K562 (cell line): ENCODE measurements around the gene IGF2BP1. TPM values are rescaled to one million over a fixed set of nuclear protein-coding genes. Genes with fewer than 3 reads are reported as not detected.

Source experiments
- BRD9 ChIP-seq: fragments of 450-650 bp; IDR thresholded peaks from 2 replicates; pipeline ENCODE4 v1.6.1; 2018; ENCODE audit warnings: low read depth; ENCODE audit not compliant: partially characterized antibody
- C11orf30 ChIP-seq: fragments of 450-650 bp; IDR thresholded peaks from 2 replicates; pipeline ENCODE4 v1.6.1; 2016; ENCODE audit warnings: low read depth, mild to moderate bottlenecking
- DIDO1 ChIP-seq: fragments of 450-650 bp; IDR thresholded peaks from 2 replicates; pipeline ENCODE4 v1.6.1; 2016; ENCODE audit warnings: low read depth, missing biosample characterization, missing genetic modification characterization
- FIP1L1 ChIP-seq: fragments of 200-400 bp; formaldehyde crosslinking; IDR thresholded peaks from 2 replicates; pipeline ENCODE4 v1.6.1; 2018; ENCODE audit warnings: mild to moderate bottlenecking, low read depth, low read length; ENCODE audit not compliant: poor library complexity, severe bottlenecking
- GABPB2 ChIP-seq: fragments of 250-450 bp; sonication (Bioruptor Pico); conservative IDR thresholded peaks from 2 replicates; pipeline ENCODE4 v1.5.1; 2021; ENCODE audit warnings: mild to moderate bottlenecking
- HEY1 ChIP-seq: fragments of 250-450 bp; sonication (Bioruptor Pico); IDR thresholded peaks from 2 replicates; pipeline ENCODE4 v1.5.0; 2020; ENCODE audit warnings: mild to moderate bottlenecking, moderate library complexity, borderline replicate concordance
- ID3 ChIP-seq, 2 experiments: fragments of 250-450 bp in 1 of 2; fragments of 450-650 bp in 1 of 2; sonication (Bioruptor Pico) in 1 of 2; IDR thresholded peaks; 2 replicates each; pipeline versions ENCODE4 v1.6.1 to v1.8.0; 2016 to 2021; ENCODE audit warnings: mild to moderate bottlenecking in 2 of 2, moderate library complexity in 2 of 2, missing compliant biosample characterization in 1 of 2, missing genetic modification characterization in 1 of 2
- KDM5B ChIP-seq: fragments of 200-600 bp; sonication (generic); IDR thresholded peaks from 2 replicates; pipeline ENCODE4 v1.6.1; 2012; ENCODE audit warnings: low read depth, mild to moderate bottlenecking, moderate library complexity, low read length, control low read depth, inconsistent platforms; ENCODE audit not compliant: insufficient replicate concordance
- MXD1 ChIP-seq: fragments of 250-450 bp; sonication (Bioruptor Pico); IDR thresholded peaks from 2 replicates; pipeline ENCODE4 v1.8.0; 2021; ENCODE audit warnings: borderline replicate concordance, mild to moderate bottlenecking, moderate library complexity; ENCODE audit not compliant: poor library complexity, severe bottlenecking
- MYBL2 ChIP-seq, 2 experiments: fragments of 450-650 bp in 1 of 2; sonication (generic) in 1 of 2; formaldehyde crosslinking in 1 of 2; IDR thresholded peaks; 2 replicates each; pipeline versions ENCODE4 v1.6.1 to v1.8.1; 2017 to 2022; ENCODE audit warnings: borderline replicate concordance in 1 of 2, inconsistent platforms in 1 of 2, low read depth in 1 of 2, mild to moderate bottlenecking in 1 of 2, missing genetic modification reagents in 1 of 2, moderate library complexity in 1 of 2
- PATZ1 ChIP-seq: fragments of 250-450 bp; sonication (Bioruptor Pico); IDR thresholded peaks from 2 replicates; pipeline ENCODE4 v1.5.0; 2020; ENCODE audit warnings: mild to moderate bottlenecking, borderline replicate concordance
- POLR3A ChIP-seq: IDR thresholded peaks from 2 replicates; pipeline ENCODE4 v1.6.1; 2011; ENCODE audit warnings: borderline replicate concordance, mild to moderate bottlenecking, moderate library complexity; ENCODE audit not compliant: insufficient read length, insufficient read depth; ENCODE audit errors: extremely low read depth
- PRPF4 ChIP-seq: fragments of 200-400 bp; formaldehyde crosslinking; IDR thresholded peaks from one replicate; pipeline ENCODE4 v1.6.1; 2017; ENCODE audit warnings: low read length, low read depth, mild to moderate bottlenecking; ENCODE audit not compliant: insufficient read depth, poor library complexity, severe bottlenecking
- PTTG1 ChIP-seq: fragments of 450-650 bp; IDR thresholded peaks from 2 replicates; pipeline ENCODE4 v1.6.1; 2016; ENCODE audit warnings: low read depth, mild to moderate bottlenecking, missing genetic modification characterization, missing compliant biosample characterization
- RCOR1 ChIP-seq, 2 experiments: IDR thresholded peaks; 2 replicates each; pipeline ENCODE4 v1.6.1; 2012; ENCODE audit warnings: low read depth in 2 of 2, low read length in 2 of 2, borderline replicate concordance in 1 of 2, improper control_type of control experiment in 1 of 2
- ZBTB26 ChIP-seq: fragments of 450-650 bp; formaldehyde crosslinking; IDR thresholded peaks from 2 replicates; pipeline ENCODE4 v1.4.0; 2022; ENCODE audit warnings: missing genetic modification characterization
- ZC3H11A ChIP-seq: IDR thresholded peaks from 2 replicates; pipeline ENCODE4 v1.6.1; 2012; ENCODE audit warnings: low read depth, low read length, improper control_type of control experiment
- ZNF23 ChIP-seq: fragments of 250-450 bp; sonication (Bioruptor Pico); IDR thresholded peaks from 2 replicates; pipeline ENCODE4 v1.4.0; 2020; ENCODE audit warnings: mild to moderate bottlenecking
- ZNF274 ChIP-seq: IDR thresholded peaks from 2 replicates; pipeline ENCODE4 v1.6.1; 2011; ENCODE audit warnings: low read depth, mild to moderate bottlenecking, low read length, moderate library complexity, borderline replicate concordance
- ZNF282 ChIP-seq: sonication (generic); formaldehyde crosslinking; IDR thresholded peaks from 2 replicates; pipeline ENCODE4 v1.8.1; 2023; ENCODE audit warnings: missing genetic modification reagents
- ZNF644 ChIP-seq: fragments of 200-800 bp; sonication (Bioruptor generic); IDR thresholded peaks from 2 replicates; pipeline ENCODE4 v1.6.1; 2016; ENCODE audit warnings: low read depth, missing genetic modification characterization, missing compliant biosample characterization
- ZSCAN32 ChIP-seq: fragments of 450-650 bp; formaldehyde crosslinking; IDR thresholded peaks from 2 replicates; pipeline ENCODE4 v1.4.0; 2020; ENCODE audit warnings: mild to moderate bottlenecking, moderate library complexity
- polyA plus RNA-seq, 8 experiments: library from polyadenylated mRNA; depleted of rRNA in 4 of 8; stranded (reverse) in 5 of 8; unstranded in 3 of 8; fragments of >200 nt; fragmentation: Nextera tagmentation in 2 of 8; fragmentation: Illumina TruSeq in 1 of 8; extraction: Ambion mirVana in 2 of 8; extraction: Trizol in 1 of 8; gene quantifications; 2 replicates each; pipeline versions ENCODE4 v1.2.1 to v1.2.3, GENCODE V29; 2011 to 2014; ENCODE audit warnings: inconsistent platforms in 1 of 8, missing spikeins in 1 of 8
- total RNA-seq, 7 experiments: library from RNA; depleted of rRNA in 6 of 7; stranded (reverse); fragments of >200 nt in 6 of 7; fragmentation: Illumina TruSeq in 2 of 7; extraction: Trizol in 2 of 7; gene quantifications; 2 replicates each; pipeline versions ENCODE4 v1.2.1 to v1.2.3, GENCODE V29; 2011 to 2021; ENCODE audit warnings: low replicate concordance in 1 of 7

The IGF2BP1 gene
- total and polyA plus RNA-seq, 9 of the 15 experiments (the other 6 are each of a cell fraction or from before 2014, with no cell fraction given) = 13.0 to 318 (median 53.6) TPM

- TF ChIP-seq C11orf30 (no peak), ID3 (CRISPR knock-in tag; IDR thresholded peaks at IDR 0.05) (no peak), ID3 (tag; IDR thresholded peaks at IDR 0.05) (no peak), PATZ1 (CRISPR knock-in tag) (no peak), PRPF4 (no peak), BRD9 (no peak), MYBL2 (IDR thresholded peaks at IDR 0.05; ENCODE audit: low read depth) (no peak), MYBL2 (CRISPR knock-in tag; IDR thresholded peaks at IDR 0.05; ENCODE audit: borderline replicate concordance) (no peak), ZNF274 (no peak), PTTG1 (no peak), HEY1 (no peak), ZNF23 (CRISPR knock-in tag) (no peak), RCOR1 (IDR thresholded peaks at IDR 0.05; ENCODE audit: borderline replicate concordance in 1 of 2, low read depth in 2 of 2, low read length in 2 of 2) (0 out of 4 replicates have a peak, but pooled peaks of 1 of the 2 experiments have one; percentile 53), KDM5B (no peak), MXD1 (CRISPR knock-in tag) (no peak), POLR3A (no peak), GABPB2 (CRISPR knock-in tag) (no peak), ZNF282 (CRISPR knock-in tag) (no peak), ZBTB26 (no peak), DIDO1 (tag) (no peak), ZC3H11A (no peak), ZNF644 (tag) (no peak), ZSCAN32 (CRISPR knock-in tag) (no peak), FIP1L1 (no peak)
These were observed 35.5 kb upstream of the IGF2BP1 start (continued) for GRCh38 chr17:48961516-48962233.
